ENCODE measurements around the gene NDFIP1. TPM values are rescaled to one million over a fixed set of nuclear protein-coding genes. Genes with fewer than 3 reads are reported as not detected.

Gene NDFIP1
- total RNA-seq, 3 donors from 2014 or later: 45.7 to 53.2 (median 49.4) TPM

Other genes with a start within 250 kb of the NDFIP1 start
- 100 to 1,000 TPM in 2 of 3 donors, 10 to 100 TPM in 1; 75.1 to 159 (median 127) TPM for gene PCDH1, start 230.4 kb upstream of the NDFIP1 start, total RNA-seq
- gene DELE1, start 184.9 kb upstream of the NDFIP1 start, total RNA-seq: 100 to 1,000 TPM in 1 of 3 donors, 10 to 100 TPM in 2; 77.8 to 112 (median 84.5) TPM
- 1 to 10 TPM; 1.2 to 3.2 (median 2.2) TPM for gene PCDH12, start 150.6 kb upstream of the NDFIP1 start, total RNA-seq
- gene RNF14, start 139.7 kb upstream of the NDFIP1 start, total RNA-seq: 10 to 100 TPM; 63.5 to 69.1 (median 67.9) TPM
- gene GNPDA1, start 95.8 kb upstream of the NDFIP1 start, total RNA-seq: 10 to 100 TPM in 2 of 3 donors, 1 to 10 TPM in 1; 10.0 to 29.4 (median 25.3) TPM
- gene SPRY4, start 216.2 kb downstream of the NDFIP1 start, total RNA-seq: 10 to 100 TPM; 10.7 to 13.8 (median 11.6) TPM

Data from mucosa of descending colon (tissue), 3 donors.